Astrocyte (in vitro differentiated cells and primary cell): ENCODE results near the gene MFAP2.

ENCODE experiments used
- CTCF ChIP-seq: IDR thresholded peaks from 2 replicates; pipeline ENCODE4 v1.5.1; 2011; ENCODE audit warnings: low read depth, mild to moderate bottlenecking, inconsistent platforms, low read length, moderate library complexity; ENCODE audit not compliant: insufficient read depth
- EZH2 ChIP-seq: IDR thresholded peaks from 2 replicates; pipeline ENCODE4 v1.6.1; 2012; ENCODE audit warnings: mild to moderate bottlenecking, low read length, inconsistent platforms; ENCODE audit not compliant: insufficient read depth

DNA sequence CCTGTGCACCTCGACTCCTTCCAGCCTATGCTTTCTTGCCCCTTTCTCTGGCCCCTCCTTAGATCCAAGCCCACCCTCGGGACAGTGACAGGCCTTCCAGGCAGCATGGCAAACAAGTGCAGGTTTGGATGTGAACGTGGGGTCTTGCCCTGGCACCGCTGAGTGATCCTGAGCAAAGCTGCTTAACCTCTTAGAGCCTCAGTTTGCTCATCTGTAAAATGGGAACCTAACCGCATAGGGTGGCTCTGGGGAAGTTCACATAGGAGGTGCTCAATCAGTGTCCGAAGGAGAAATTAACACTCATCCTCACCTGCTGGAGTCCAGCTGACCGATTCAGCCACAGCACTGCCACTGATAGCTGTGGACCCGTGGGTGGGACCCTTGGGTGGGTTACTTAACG lies 7.2 kb downstream of the MFAP2 start:
- no peak for TF ChIP-seq CTCF
- no peak for TF ChIP-seq EZH2
